ENCODE data around the gene CPNE6.

CPNE6 gene

DNA sequence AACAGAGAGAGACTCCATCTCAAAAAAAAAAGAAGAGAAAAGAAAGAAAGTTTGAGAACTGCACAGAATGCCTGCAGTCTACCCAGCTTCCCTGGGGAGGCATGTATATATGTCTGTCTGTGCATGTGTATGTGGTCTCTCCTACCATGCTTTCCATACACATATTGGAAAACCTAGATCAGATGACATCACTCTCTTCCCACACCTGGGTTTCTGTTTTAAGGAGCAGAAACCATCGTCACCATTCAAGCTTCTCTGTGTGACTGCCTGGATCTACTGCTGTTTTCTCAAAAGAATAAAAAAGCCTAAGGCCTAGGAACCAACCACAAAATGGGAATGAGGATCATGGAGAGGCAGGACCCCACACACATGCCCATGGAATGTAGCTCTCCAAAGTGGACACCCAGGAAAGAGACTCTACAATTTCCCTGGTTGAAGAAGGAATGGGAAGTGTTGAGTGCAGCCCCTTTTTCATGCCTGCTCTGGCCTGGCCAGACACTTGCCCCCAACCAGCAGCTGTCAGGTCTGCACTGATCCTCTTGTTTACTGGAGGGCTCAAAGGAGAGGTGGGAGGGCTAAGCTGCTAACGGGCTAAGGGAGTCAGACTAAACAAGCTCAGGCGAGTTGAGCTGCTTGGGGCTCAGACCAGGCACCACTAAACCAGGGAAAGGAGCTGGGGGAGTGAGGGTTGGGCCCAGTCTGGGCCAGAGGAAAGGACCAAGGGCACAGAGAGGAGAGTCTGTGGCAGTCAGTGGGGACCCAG lies 15.0 kb downstream of the CPNE6 start:
- DNase-seq (ENCODE audit: low read depth): no peak

DNA sequence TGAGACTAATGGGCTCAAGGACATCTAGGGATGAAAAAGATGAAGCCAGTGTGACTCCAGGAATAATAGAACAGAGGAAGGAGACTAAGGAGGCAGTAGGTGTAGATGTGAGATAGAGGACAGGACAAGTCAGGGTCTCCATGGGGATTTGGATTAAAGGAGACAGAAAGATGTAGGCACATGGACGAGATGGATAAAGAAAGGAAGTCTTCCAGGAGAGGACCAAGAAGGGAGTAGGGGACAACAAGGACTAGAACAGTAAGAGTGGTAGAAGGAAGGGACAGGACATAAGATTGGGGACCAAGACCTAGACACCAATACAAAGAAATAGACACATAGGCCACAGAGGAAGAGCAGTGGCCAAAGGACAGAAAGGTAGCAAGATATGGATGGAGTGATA lies 15.6 kb downstream of the CPNE6 start:
- DNase-seq (ENCODE audit: low read depth): no peak

DNA sequence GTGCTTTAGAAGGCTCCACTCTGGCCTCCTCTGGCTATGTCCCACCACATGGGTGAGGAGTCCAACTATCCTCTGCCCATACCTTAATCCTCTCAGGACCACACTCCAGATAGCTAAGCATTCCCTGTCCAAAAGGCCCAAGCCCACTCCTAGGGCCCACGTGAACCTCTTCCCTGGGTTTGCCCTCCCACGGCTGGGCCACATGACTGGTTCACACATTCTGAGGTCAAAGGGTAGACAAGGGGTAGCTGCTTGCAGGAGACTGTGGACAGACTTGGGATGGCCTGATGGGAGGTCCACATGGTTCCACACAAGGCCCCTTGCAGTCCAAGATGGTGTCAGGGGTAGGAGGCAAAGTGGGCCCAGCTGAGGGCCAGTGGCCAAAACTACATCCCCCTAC lies 16.7 kb downstream of the CPNE6 start:
- no peak for DNase-seq (ENCODE audit: low read depth)

DNA sequence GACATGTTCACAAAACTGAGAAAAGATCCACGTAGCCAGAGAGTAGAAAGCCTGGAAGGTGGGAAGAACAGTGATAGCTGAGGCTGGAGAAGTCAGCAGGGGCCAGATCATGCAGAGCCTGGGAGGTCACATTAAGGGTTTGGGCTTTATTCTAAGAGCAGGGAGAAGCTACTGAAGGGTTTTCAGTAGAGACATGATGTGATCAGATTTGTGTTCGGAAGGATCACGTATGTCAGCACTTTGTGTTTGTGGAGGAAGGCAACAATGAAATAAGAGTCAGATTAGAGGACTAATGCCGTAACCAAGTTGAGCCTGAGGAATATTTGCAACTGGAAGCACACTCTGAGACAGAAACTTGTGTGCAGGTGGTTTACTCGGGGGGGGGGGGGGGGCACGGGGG lies 18.5 kb downstream of the CPNE6 start:
- DNase-seq (ENCODE audit: low read depth): no peak

DNA sequence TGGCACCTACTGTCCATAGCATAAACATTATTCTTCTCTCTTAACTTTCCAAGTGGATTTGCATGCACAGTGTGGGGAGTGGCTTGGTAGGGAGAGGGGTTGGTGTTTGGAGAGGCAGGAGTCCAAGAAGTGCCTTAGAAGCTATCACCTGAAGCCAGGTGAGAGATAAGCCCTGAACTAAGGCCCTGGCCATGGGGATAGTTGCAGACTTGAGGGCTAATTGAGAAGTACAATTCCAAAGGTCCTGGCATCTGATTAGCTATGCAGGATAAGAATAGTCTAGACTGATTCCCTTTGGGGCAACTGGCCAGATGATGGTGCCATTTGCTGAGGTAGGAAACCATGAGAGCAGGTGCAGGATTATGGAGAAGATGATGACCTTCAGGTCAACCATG lies 20.7 kb downstream of the CPNE6 start:
- DNase-seq (ENCODE audit: low read depth): no peak

DNA sequence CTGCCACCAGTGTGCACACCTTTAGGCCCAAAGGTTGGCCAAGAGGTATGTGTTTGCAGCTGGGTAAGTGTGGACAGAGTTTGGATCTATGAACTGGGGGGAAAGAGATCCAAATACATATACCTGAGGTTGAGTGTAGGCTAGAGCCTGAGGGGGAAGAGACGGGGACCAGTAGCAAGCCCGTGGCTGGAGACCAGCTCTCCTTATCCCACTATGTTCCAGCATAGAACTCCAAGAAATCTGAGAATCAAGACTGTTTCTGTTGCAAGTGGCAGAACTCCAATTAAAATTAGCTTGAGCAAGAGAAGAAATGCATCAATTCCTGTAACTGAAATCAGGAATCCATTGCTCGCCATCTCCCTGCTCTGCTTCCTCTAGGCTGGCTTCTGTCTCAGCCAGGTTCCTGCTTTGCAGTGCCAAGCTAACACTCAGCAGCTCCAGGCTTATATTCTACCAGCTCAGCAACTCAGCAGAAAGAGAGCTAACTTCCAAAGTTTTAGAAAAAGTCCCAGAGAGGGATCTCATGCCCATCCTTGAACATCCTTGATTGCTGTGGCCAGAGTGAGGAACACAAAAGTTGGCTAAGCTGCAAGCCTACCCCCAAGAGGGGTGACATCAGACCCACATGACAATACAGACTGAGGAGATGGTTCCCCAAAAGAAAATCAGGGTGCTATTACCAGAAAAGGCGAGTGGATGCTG lies 21.3 kb downstream of the CPNE6 start:
- DNase-seq (ENCODE audit: low read depth): no peak

DNA sequence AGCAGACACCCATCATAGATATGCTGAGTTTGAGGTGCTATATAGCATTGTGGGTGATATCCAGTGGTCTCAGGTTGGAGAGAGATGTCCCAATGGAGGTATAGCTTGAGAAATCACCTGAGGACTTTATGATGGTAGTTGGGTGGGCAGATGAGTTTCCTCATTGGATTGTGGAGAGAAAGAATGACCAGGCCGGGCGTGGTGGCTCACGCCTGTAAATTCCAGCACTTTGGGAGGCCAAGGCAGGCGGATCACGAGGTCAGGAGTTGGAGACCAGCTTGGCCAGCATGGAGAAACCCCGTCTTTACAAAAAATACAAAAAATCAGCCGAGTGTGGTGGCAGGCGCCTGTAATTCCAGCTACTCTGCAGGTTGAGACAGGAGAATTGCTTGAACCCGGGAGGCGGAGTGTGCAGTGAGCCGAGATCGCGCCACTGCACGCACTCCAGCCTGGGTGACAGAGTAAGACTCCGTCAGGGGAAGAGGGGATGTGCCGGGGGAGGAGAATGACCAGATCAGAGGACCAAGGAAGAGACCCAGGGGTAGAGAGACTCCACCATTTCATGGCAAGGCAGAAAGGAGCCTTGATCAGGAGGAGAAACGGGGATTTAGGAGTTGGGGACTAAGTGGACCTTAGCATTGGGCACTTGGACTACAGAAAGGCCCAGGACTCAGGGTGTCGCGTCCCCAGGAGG lies 22.0 kb downstream of the CPNE6 start:
- DNase-seq (ENCODE audit: low read depth): no peak

DNA sequence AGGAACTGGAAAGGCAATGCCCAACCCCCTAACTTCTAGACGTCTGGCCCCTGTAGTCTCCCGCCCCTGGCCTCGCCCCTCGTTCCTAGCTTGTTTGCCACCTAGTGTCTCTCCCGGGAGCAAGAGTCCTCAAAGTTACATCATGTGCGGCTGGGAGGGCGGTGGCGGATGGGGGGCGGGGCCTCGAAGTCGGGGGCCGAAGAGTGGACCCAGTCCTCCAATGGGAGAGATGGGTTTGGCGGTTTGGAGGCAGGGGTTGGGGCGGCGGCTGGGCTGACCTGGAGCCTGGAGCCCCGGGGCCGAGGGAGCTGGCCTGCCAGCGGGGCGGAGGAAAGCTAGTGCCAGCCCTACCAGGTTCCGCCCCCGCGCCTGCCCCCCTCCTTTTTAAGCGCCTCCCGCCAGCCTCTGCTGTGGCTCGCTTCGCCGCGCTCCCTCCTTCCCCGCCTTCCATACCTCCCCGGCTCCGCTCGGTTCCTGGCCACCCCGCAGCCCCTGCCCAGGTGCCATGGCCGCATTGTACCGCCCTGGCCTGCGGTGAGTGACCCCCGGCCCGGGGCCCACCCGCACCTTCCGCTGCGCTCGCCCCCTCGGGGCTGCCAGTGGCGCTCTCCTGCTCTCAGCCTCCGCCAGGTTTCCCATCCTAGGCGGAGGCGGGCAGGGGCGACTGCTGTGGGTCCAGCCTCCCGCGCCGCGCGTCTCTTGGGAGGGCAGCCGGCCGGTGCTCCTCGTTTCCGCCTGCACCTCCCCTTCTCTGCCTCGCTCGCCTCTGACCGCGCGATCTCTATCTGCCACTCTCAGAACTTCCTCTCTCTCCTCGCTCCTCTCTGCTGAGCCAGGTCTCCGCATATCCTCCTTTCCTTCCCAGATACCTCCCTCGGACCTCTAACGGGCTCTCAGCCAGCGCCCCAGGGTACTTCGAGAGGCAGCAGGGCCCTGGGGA lies 22.8 kb downstream of the CPNE6 start, which contains the start of gene PCK2:
Gene PCK2, plus strand, starts transcription at position 411 of the 940 bp plus-strand sequence. Its CDS starts 95 bp downstream, at position 506.
- peak; percentile 69 for DNase-seq (ENCODE audit: low read depth)

DNA sequence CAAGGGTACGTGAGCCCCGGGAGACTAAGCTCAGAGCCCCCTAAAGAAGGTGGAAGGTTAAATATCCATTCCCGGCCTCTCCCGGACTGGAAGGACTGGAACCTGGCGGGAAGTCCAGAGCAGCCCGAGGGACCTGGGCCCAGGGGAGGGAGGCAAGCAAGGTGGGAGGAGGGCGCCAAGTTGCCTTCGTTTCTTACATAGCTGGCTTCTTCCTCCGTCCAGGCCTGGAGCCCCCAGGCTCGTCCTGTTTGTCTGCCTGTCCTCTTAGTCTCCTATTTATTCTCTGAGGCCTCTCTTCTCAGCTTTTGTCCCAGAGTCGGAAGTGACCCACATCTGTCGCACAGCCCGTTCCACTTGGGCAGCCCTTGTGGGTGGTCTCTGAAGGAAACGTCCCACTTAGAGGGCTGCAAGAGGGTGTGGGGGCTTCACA lies 23.5 kb downstream of the CPNE6 start:
- DNase-seq (ENCODE audit: low read depth): no peak

DNA sequence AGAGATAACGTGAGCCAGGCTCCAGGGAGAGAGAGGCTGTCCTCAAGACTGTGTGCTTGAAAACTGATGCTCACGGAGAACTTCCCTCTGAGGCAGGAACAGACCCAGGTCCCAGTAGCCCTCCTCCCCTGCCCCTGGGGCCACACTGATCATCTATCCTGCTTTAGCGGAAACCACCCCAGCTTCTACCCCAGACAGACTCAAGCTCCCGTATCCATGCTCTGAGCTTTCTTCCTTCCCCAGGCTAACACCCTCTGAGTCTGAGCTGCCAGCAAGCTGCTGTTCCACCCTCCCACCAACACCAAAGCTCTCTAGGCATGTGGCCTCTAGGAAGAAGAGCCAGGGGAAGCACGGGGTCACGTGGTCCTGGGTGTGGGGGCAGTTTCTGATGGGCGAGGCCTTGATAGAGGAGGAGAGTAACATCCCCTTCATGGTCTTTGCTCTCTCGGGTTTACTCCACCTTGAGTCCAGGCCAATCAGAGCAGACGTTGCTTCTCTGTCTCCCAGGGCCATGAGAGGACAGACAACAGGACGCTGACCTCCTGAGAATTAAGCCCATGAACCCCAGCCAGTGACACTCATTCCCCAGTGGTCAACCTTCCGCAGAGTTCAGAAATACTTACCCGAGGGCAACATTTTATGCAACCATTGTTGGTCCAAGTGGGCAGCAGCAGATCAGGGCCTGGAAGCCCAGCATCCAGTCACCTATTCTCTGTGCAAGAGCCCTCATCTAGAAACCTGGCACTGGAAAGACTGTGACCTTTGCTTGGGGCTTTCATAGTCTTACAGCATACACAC lies 24.1 kb downstream of the CPNE6 start:
- no peak for DNase-seq (ENCODE audit: low read depth)

DNA sequence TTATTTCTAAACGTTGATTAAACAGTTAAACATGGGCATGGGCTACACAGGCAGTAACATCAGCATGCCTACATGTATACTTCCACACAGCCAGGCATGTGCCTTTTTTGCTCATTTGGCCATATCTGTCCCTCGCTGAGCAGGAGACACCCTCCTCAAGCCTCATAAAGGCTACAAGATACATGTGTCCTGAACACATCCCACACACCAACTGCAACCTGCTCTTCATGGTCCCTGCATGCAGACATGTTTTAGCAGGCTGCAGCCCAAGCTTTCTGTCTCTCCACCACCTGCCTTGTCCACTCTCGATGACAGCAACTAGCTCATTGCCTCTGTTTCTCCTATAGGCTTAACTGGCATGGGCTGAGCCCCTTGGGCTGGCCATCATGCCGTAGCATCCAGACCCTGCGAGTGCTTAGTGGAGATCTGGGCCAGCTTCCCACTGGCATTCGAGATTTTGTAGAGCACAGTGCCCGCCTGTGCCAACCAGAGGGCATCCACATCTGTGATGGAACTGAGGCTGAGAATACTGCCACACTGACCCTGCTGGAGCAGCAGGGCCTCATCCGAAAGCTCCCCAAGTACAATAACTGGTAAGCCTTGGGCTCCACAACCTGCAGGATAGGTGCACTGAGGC lies 25.3 kb downstream of the CPNE6 start:
- DNase-seq (ENCODE audit: low read depth): no peak

DNA sequence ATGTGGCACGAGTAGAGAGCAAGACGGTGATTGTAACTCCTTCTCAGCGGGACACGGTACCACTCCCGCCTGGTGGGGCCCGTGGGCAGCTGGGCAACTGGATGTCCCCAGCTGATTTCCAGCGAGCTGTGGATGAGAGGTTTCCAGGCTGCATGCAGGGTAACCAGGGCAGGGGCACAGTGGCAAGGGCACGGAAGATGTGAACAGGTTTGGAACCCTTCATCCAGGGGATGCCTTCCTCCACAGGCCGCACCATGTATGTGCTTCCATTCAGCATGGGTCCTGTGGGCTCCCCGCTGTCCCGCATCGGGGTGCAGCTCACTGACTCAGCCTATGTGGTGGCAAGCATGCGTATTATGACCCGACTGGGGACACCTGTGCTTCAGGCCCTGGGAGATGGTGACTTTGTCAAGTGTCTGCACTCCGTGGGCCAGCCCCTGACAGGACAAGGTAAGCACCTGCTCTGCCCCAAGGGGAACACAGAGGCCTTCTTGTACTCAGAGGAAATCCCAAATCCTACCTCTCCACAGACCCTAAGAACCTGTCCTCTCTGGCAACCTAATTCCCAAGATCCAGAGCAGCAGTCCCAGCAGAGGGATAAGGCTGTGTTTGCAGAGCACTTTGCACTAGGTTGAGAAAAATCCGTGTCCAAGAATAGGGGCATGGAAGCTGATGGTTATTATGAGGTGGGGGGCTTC lies 27.0 kb downstream of the CPNE6 start:
- no peak for DNase-seq (ENCODE audit: low read depth)

DNA sequence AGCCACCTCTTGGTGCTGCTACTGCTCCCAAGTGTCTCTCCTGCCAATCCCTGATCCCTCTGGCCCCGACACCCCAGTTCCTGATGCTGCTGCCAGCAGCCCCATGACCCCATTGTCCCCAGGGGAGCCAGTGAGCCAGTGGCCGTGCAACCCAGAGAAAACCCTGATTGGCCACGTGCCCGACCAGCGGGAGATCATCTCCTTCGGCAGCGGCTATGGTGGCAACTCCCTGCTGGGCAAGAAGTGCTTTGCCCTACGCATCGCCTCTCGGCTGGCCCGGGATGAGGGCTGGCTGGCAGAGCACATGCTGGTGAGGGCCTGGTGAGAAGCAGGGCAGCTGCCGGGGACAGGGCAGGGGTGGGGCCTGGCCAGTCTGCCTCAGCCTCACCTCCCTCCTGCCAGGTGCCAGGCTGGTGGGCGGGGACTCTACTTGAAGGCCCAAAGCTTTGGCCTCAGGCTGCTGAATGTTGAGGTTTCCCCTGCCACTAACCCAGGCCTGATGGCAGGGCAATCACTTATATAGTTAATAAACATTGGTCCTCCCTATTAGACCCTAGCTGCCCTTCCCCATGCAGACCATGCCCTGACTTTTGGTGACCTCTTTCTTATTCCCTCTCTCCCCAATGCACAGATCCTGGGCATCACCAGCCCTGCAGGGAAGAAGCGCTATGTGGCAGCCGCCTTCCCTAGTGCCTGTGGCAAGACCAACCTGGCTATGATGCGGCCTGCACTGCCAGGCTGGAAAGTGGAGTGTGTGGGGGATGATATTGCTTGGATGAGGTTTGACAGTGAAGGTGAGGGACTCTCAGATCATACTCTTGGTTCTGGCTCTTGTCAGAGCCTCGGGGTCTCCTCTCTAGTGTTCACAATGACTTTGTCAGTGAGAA lies 27.8 kb downstream of the CPNE6 start:
- no peak for DNase-seq (ENCODE audit: low read depth)

DNA sequence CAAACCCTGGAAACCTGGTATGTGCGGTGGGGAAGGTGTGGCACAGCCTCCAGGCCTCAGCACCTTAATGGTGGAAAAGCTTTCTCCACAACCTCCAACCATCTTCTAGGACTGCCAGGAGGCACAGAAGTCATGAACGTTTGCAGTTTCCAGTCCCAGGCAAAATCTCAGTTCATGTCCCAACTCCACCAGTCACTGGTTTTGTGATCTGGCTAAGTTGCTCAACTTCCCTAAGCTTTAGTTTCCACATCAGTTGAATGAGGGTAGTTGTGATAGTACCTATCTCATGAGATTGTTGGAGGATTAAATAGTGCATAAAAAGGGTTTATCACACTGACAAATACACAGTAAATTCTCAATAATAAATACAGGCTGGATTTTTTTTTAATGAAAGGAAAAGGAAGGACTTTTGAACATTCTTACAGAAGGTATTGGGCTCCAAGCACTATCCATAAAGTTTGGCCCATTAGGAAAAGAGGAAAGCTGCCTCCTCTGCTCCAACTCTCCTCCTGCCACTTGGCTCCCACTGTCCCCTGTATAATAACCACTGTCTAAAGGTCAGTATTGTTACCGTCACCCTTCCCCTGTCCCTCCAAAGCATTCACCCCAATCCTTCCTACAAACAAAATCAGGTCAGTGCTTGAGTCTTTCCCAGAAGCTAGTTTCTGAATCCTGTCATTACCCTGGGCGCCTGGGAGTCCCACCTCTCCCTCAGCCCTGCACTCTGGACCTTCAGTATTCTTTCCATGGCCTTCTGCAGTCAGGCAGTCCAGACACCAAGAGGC lies 29.0 kb downstream of the CPNE6 start:
- DNase-seq (ENCODE audit: low read depth): no peak

DNA sequence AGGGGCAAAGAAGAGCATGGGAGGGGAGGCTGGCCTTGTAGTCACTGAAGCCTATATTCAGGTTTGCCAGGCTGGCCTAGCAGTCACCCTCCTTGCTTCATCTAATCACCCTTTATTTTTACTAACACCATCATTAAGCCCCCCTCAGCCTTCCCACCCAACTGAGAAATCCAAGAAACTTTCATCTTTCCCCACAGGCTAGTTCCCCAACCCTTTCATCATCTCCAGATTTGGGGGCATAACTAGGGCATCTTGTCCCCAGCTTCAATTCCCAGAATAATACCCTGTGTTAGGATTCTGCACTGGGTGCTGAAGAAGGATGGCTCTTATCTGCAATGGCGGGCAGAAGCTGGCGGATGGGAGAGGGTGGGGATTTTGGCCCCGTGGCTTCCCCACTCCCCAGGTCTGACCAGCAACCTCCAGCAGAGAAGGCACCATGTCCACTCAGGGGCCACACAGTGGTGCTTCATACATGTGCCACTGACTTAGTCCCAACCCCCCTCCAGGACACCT lies 29.7 kb downstream of the CPNE6 start:
- DNase-seq (ENCODE audit: low read depth): no peak

DNA sequence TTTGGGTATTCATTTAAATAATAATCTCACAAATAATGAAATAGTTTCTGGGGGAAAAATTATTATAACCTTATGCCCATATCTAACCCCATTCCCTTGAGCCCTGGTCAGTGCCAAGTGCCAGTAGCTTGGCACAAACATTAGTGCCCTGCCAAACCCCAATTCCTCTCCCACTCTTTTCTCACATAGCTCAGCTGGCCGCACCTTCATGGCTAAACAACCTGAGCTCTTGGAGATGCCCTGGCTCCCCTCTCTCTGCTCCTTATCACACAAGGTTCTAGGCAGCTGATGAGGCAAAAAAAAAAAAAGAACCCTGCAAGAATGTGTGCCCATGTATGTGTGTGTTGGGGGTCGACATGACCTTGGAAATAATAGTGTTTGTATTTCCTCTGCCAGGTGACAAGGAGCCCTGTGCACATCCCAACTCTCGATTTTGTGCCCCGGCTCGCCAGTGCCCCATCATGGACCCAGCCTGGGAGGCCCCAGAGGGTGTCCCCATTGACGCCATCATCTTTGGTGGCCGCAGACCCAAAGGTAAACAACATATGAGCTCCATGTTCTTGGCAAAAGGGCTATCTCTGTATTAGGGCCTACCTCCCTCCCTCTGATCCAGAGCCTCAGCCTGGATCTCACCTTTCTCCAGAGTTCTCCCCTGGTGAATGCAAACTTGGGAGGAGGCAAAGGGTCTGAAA lies 31.1 kb downstream of the CPNE6 start:
- DNase-seq (ENCODE audit: low read depth): no peak

DNA sequence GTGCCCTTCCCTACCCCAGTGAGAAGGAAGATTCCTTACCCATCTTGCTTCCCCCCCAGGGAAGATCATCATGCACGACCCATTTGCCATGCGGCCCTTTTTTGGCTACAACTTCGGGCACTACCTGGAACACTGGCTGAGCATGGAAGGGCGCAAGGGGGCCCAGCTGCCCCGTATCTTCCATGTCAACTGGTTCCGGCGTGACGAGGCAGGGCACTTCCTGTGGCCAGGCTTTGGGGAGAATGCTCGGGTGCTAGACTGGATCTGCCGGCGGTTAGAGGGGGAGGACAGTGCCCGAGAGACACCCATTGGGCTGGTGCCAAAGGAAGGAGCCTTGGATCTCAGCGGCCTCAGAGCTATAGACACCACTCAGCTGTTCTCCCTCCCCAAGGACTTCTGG lies 32.1 kb downstream of the CPNE6 start:
- DNase-seq (ENCODE audit: low read depth): no peak

All from activated T-cell treated with anti-CD3 and anti-CD28 coated beads for 1 hour (primary cell).